ENCODE data around the gene ST7L.
A peak's percentile ranks its signal among the peaks of the same experiment; 100 is the strongest.
"Not testable (repeated sequence)": the region's sequence is repeated elsewhere in the genome, so short reads cannot be mapped to it uniquely, and the experiment has no call there.

ST7L gene

DNA sequence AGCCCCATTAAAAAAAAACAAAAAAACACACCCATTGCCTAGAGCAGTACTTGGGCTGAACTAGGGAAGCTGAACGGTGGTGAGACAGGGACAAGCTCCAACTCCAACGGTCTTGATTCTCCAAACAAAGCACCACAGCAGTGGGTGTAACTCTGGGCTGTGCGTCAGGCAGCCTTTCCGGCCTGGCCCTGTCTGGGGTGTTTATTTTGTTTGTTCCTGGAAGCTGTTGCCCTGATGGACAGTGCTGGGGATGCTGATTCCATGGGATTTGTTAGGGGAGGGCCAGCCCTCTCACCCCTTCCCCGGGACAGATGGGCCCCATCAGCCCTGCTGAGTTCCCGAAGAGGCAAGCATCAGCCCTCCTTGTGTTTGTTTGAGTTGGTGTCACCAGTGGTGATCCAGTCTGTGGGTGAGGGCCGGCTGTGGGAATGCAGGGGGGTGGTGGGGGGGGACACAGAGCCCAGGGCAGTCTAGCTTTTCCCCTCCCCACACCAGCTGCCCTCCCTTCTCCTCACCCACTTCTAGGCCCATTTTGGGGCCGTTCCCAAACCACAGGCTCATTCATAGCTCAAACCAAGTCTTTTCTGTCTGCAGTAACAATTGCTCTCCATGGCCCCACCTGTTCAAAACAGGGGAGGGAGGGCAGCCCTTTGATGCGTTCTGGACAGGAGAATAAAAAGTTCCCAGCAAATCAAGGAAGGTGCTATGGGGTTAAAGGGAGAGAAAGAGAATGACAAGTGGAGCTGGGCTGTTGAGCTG, 105.7 kb downstream of the ST7L start:
- DNase-seq, result no peak

DNA sequence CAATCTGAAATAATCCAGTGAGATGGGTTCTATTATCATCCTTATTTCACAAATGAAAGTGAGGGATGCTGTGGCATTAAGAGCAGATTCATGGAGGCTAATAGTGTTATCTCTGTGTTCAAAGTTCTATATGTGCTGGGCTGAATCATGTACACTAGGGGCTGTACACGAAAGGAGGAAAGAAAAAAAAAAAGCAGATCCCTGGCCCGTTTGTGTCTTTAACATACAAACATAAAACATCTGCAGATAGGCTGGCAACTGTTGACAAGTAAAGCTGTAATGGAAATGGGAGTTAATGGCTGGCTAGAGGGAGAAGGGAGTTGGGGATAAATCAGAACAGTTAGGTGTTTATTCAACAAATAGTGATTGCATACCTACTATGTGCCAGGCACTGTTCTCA, 107.0 kb downstream of the ST7L start:
- no peak for DNase-seq

DNA sequence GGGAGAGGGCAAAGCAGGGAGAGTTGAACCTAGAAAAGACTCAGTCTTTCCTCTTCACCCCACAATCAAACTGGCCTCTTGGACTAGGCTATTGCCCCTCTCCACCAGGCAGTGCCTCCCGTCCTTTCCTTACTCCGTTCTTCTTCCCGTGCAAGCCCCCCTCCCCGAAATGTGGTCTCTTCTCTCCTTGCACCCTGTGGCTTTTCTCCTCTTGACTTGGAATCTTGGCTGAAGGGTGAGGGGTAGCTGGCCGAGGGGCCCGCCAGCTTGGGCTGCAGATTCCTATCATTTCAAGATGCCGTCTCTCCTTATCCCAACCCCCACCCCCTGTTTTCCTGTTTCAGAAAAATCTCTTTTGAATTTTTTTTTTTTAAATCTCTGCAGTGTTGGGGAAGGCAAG, 108.6 kb downstream of the ST7L start:
- DNase-seq, result no peak

DNA sequence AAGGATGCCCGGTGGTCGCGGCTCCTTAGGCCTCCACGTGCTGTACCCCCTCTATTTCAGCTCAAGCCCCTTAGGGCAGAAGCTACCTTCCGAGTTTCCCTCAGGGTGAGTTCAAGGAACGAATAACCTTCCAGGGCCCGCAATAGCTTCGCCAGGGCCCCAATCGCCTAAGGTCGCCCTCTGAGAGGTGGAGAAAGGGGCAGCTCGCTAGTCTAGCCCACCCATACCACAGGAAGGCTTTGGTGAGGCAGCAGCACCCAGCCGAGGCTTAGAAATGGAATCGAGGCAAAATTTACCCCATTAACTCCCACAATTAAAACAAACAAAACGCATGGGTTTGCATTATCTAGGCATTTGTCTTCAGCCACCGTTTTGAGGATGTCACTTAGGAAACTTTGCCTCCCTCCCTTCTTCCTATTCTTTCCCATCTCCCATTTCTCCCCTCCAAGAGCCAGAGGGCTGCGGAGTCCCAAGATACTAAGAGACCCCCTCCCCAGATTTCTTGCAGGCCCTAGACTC, 109.2 kb downstream of the ST7L start:
- no peak for DNase-seq

DNA sequence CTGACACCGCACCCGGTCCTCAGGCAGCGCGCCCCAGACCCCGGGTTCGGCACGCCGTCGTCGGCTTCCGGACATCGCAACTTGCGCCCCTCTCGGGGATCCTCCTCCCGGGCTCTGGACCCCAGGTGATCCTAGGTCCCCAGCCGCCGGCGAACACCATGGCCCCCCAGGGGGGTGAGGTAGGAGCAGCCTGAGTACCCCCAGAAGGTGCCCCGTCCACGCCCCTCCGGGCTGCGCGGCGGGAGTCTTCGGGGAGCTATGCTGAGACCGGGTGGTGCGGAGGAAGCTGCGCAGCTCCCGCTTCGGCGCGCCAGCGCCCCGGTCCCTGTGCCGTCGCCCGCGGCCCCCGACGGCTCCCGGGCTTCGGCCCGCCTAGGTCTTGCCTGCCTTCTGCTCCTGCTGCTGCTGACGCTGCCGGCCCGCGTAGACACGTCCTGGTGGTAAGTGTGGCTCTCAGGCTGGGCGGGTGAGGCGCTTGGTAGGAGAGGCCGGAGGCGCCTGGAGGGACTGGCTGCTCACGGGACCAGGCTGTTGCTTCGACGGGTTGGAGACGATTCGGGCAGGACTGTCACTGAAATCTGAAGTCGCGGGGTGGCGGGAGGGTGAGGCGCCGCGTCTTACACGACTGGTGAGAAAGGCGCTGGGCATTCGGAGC, 109.8 kb downstream of the ST7L start:
- DNase-seq, result no peak

DNA sequence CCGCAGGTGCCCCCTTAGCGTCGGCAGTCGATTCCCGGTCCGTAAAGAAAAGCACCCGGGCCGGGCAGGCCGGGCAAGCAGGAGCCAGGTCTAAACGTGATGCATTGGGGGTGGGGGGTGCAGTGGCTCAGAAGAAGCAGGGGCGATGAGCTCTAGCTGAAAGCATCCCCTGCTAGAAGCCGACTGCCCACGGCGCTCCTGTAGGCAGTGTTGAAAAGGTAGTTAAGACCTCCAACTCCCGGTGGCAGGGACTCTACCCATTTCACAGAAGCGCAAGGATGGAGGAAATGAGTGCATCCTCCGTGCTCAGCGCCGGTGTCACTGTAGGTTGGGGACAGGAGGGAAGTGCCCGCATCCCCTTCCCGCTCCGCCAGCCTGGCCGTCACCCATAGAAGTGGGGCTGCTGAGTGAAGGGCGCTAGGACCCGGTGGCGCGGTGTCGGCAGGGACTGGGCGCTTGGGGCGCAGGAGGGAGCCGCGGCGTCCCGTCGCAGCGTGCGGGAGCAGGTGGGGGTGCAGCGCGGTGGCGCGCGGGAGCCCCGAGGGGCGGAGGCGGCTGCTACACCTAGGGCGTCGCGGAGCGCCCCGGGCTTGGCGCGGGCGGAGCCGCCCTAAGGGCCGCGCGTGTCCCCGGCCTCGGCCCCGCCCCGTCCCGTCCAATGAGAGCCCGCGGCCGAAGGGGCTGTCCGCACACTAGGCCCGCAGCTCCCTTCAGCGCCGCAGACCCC, 110.5 kb downstream of the ST7L start, which contains the start of gene WNT2B:
Gene WNT2B (plus strand): TSS at position 688 of the 727 bp plus-strand sequence. CDS start 298 bp downstream, outside the sequence.
- peak; percentile 50 for DNase-seq

DNA sequence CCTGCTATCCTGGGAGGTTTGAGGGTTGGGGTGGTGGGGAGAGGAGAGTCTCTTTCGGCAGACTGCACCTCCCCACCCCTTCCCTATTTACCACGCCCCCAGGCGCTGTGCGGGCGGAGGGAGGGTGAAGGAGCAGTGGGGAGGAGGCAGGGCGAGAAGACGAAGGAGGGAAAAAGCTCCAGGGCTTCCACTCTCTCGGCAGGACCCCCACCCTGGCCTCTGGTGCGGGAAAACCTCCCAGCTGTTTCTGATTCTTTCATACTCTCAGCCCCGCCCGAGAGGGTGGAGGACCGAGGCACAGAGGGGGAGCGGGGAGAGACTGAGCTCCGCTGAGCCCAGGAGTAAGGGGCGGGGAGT, 111.0 kb downstream of the ST7L start:
- DNase-seq, result peak; percentile 36

DNA sequence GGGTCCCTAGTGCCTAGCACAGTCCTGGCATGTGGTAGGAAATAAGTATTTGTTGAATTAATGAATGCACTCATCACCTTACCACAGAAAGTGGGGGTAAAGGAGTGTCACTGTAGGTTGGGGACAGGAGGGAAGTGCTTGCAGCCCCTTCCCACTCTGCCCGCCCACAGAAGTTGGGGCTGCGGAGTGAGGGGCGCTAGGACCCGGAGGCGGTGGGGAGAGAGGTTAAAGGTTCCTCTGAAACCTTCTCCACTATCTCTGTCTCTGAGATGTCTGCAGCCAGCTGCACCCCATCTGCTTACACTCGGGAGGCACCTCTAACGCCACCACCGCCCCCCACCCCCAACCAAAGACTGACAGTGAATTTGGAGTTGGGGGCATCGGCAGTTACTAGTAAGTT, 111.6 kb downstream of the ST7L start:
- no peak for DNase-seq

DNA sequence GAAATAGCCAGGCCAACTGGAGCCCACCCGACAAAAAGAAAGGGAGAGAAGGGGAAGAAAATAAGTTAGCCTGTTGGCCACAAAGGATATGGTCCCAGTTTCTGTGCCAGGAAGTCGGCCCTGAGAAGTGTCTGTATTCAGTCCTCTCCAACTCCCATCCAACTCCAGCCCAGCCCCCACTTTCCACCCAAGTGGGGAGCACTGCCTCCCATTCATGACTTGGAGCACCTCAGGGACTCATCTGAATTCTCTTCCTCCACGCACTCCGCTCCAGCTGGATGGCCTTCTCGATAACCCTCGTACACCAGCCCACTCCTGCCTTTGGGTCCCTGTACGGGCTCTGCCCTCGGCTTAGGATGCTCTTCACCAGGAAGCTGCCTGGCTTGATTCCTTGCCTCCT, 112.2 kb downstream of the ST7L start:
- DNase-seq, result no peak

DNA sequence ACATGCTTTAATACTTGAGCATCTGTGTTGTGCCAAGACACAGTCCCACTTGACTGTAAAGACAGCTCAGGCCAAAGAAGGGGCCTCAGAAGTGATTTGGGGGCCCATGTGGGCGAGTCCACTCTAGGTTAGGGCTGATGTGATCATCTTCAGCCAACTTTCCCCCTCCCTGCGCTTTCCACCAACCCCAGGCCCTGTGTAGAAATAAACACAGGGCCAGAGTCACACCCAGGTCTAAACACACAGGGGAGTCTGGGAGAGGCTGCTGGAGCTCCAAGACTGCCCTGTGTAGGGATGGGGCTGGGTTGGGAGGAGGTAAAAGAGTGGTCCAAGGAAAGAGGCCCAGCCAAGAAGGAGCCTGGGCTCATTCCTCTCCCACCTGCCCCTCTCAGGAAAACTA, 112.6 kb downstream of the ST7L start:
- DNase-seq, result no peak

DNA sequence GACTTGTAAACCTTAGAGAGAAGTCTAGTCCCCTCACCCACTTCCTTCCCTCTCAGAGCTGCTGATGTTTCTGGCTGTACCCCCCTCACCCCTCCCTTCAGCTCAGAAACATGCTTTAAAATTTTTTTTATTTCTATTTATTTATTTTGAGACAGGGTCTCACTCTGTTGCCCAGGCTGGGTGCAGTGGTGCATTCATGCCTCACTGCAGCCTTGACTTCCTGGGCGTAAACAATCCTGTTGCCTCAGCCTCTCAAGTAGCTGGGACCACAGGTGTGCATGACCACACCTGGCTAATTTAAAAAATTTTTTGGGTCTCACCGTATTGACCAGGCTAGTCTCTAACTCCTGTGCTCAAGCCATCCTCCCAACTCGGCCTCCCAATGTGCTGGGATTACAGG, 113.1 kb downstream of the ST7L start:
- DNase-seq, result no peak

DNA sequence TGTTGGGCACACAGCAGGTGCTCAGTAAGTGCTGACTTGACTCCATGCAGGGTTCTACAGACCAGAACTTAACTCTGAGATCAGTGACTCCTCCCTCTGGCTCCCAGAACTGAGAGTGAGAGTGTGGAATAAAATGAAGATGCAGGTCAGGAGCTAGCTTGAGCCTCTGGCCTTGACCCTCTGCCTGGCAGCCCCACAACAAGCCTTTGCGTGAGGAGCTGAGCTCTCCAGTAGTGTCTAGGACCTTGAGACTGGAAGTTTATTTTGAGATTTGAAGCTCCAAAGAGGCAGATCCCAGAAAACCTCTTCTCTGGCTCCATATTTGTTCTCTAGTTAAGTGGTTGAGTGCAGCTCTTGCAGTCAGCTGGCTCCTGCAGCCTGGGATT, 113.5 kb downstream of the ST7L start:
- no peak for DNase-seq

DNA sequence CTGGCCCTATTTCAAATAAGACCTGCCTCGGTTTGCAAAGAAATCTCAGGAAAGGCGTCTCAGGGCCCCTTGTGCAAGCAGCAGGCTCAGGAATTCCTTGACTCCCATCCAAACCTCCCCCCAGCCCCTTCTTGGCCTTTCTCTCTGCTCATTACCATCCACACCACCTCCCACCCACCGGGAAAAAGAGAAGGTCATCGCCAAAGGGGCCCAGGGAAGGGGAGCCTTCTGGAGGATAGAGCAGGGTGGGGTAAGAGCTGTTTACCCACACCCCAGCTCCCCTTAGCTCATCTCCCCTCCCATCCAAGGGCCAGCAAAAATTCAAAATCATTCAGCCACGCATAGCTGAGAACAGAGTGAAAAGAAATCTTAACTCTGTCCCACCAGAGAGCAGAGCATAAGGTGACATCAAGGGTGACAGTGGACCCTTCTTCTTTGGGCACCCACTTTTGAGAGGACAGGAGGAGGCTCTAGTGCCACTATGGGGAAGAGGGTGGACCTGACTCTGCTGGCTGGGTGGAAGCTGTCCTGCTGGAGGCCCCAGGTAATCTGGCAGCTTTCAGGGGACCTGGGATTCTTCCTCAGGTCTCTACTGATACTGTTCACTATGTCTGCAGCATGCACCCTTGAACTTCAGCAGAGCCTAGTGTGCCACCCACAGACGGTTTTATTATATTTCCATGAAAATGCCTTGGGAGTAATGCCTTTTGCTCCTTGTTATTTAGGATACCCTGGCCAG, 114.1 kb downstream of the ST7L start:
- no peak for DNase-seq

DNA sequence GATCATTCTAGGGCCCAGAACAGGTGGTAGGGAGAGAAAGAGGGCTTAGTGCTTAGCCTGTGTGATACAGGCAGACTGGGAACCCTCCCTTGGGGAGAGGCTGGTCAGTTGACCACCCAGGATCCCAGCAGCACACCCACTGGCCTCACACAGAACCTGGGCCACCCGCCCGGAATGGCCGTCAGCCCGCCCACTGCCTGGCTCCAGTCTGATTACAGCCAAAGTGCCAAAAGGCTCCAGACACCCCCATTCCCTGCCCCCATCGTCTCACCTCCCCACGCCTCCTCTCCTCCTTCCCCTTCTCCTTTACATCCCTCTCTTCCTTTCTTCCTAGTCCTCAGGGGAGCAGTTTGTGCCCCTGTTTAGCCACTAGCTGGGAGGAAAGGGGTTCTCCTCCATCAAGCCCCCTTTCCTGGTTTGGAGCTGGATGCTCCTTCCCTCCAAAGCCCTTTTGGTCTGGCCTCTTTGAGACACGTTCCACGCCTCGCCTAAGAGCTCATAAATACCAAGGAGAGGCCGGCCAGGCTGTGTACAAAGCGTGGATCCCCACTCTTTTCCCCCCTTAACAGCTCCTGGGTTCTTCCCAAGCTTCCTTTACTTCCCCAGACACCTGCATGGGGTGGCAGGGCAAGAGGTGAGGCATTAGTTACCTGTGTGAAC, 114.8 kb downstream of the ST7L start:
- DNase-seq, result no peak

DNA sequence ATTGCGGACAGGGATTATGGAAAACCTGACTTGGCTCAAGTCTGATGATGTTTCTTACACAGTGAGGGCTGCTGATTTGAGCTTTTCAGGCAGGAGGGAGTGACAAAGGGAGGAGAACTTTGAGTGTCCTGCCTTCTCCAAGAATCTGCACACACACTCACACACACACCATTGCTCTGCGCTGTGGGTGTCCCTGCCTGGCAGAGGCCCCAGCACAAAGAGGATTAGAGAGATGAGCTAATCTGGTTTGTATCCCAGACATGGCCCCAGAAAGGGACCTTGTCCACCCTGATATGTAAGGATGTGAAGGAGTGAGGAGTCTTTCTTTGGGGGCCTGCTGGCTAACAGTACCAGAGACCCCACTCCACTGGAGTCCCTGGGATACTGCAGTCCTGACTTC, 116.1 kb downstream of the ST7L start:
- no peak for DNase-seq

DNA sequence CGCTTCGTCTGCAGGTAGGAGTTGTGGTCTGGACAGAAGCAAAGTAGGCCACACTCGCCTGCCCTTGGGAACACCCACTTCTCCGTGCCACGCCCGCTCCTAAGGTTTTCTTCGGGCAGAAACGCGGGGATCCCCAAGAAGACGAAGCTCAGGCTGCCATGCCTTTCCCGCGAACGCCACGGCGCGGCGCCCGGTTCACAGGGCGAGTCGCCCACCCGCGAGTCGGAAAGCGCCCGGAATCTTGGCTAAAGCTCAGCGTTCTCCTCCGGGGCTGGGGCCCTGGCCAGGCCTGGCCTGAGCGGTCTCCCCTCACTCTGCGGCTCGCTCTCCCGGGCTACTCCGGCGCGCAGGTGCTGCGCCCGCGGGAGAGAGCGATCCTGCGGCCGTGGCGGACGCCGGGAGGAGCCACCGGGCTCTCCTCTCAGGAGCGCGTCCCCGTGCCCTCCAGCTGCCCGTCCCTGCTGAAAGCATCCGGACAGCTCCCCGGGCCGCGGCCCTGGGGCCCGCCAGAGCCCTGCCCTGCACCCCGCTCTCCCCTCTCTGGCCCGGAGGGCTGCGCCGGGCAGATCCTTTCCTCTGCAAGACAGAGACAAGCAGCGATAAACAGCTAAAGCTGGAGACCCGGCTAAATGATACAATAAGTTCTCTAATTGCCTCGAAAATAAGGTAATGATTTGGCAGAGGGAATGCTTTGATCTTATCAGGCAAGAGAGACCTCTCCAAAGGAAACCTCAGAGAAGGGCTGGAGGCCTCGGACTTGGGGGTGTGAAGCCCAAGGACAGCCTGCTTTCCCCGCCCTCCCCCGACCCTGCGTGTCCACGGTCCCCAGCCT, 116.9 kb downstream of the ST7L start:
- peak; percentile 31 for DNase-seq

DNA sequence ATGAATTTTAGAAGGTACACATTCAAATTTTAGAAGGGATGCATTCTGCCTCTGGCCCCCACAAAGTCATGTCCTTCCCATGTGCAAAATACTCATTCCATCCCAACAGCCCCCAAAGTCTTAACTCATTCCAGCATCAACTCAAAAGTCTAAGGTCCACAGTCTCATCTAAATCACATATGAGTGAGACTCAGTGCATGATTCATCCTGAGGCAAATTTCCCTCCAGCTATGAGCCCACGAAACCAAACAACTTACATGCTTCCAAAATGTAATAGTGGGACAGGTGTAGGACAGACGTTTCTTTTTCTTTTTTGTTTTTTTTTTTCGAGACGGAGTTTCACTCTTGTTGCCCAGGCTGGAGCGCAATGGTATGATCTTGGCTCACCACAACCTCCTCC, 122.7 kb downstream of the ST7L start:
- no peak for DNase-seq

DNA sequence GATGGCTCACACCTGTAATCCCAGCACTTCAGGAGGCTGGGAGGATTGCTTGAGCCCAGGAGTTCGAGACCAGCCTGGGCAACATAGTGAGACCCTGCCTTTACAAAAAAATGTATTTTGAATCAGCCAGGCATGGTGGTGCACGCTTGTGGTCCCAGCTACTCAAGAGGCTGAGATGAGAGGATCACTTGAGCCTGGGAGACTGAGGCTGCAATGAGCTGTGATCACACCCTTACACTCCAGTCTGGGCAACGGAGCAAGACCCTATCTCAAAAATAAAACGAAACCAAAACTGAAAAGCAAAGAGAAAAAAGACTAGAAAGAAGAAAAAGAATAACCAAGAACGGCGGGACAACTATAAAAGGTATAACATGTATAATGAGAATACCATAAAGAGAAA, 125.6 kb downstream of the ST7L start:
- no peak for DNase-seq

DNA sequence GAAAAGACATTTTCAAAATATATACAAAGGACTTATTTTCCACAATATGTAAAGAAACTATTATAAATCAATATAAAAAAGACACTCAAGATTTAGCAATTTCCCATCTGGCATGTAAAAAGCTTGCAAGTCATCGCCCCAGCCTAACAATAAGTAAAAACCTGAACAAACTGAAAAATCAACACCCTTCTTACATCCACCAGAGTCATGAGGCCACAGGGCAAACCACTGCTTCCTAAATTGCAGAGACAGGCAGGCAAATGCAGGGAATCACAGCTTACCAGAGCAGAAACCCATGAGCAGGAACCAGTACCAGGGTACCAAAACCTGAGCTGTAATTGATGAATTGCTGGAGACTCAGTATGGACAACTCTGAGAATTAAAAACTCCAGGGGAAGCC, 126.9 kb downstream of the ST7L start:
- DNase-seq, result no peak

DNA sequence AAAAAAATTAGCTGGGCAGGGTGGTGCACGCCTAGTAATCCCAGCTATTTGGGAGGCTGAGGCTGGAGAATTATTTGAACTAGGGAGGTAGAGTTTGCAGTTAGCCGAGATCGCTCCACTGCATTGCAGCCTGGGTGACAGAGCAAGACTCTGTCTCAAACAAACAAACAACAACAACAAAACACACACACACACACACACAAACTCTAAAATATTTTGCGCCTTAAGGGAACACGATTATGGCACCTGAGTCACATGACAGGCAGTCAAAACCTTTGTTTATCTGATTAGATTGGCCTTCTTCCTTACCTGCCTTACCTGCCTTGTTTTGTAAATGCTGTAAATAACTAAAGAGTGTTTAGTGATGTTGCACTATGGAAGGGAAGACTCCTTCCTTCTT, 130.8 kb downstream of the ST7L start:
- no peak for DNase-seq

DNA sequence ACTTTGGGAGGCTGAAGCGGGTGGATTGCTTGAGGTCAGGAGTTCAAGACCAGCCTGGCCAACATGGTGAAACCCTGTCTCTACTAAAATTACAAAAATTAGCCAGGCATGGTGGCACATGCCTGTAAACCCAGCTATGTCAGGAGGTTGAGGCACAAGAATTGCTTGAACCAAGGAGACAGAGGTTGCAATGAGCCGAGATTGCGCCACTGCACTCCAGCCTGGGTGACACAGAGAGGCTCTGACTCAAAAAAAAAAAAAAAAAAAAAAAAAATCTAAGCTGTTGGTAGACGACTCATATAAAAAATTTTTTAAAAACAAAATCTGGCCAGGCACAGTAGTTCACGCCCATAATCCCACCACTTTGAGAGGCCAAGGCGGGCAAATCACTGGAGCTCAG, 131.3 kb downstream of the ST7L start:
- DNase-seq, result not testable (repeated sequence)

DNA sequence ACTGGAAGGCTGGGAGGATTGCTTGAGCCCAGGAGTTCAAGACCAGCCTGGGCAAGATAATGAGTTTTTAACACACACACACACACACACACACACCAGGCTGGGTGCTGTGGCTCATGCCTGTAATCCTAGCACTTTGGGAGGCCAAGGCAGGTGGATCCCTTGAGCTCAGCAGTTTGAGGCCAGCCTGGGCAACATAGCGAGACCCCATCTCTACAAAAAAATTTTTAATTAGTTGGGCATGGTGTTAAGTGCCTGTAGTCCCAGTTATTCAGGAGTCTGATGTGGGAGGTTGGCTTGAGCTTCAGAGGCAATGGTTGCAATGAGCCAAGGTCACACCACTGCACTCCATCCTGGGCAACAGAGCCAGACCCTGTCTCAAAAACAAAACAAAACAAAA, 132.9 kb downstream of the ST7L start:
- not testable (repeated sequence) for DNase-seq

Data from NCI-H2171 treated with DMSO at 0.1 percent for 48 hours (cell line).